ENCODE data around the gene TTR. TPM values are rescaled to one million over a fixed set of nuclear protein-coding genes. Genes with fewer than 3 reads are reported as not detected.

Gene TTR
- total and polyA plus RNA-seq, 3 donors from 2014 or later, result 0.63 to 2.8 (median 1.1) TPM

- no peaks in the 10 kb centered on the region for H3K27me3 ChIP-seq
- H3K36me3 ChIP-seq (ENCODE audit: low read depth, missing control alignments), result no peaks in the 10 kb centered on the region
- no peaks in the 10 kb centered on the region for H3K9me3 ChIP-seq
- 58% methylated on average over 8 of the region's 8 CpGs for WGBS, 2 donors
- H3K4me1 ChIP-seq, result no peaks in the 10 kb centered on the region
- intact Hi-C loops (cut with DNase I; ENCODE audit: low total_unique reads), result no loop called here
- no peak for DNase-seq
- no peak overlapping the region for H3K27ac ChIP-seq
- no peak for TF ChIP-seq CTCF (IDR thresholded peaks at IDR 0.05)
- TF ChIP-seq POLR2A (IDR thresholded peaks at IDR 0.05), result no peak
- no peak overlapping the region for H3K4me3 ChIP-seq
Measured at GRCh38 chr18:31610286-31611205, 18.9 kb downstream of the TTR start.

GRCh38 chr18:31611511-31611910, 19.8 kb downstream of the TTR start:
- Histone ChIP-seq H3K27me3 (no peaks in the 10 kb centered on the region), H3K4me3 (no peak overlapping the region), H3K27ac (no peak overlapping the region), H3K36me3 (ENCODE audit: low read depth, missing control alignments) (no peaks in the 10 kb centered on the region), H3K9me3 (no peaks in the 10 kb centered on the region), H3K4me1 (no peaks in the 10 kb centered on the region)
- intact Hi-C loops (cut with DNase I; ENCODE audit: low total_unique reads), result no loop called here
- WGBS, 2 donors, result 88 to 91% methylated on average over 5 of the region's 5 CpGs
- TF ChIP-seq POLR2A (IDR thresholded peaks at IDR 0.05) (no peak), CTCF (IDR thresholded peaks at IDR 0.05) (no peak)
- no peak for DNase-seq

GRCh38 chr18:31612124-31612523, 20.4 kb downstream of the TTR start:
- TF ChIP-seq POLR2A (IDR thresholded peaks at IDR 0.05), result no peak
- no peak for TF ChIP-seq CTCF (IDR thresholded peaks at IDR 0.05)
- DNase-seq, result no peak
- intact Hi-C loops (cut with DNase I; ENCODE audit: low total_unique reads), result no loop called here
- H3K27ac ChIP-seq, result no peak overlapping the region
- no peaks in the 10 kb centered on the region for H3K9me3 ChIP-seq
- H3K4me1 ChIP-seq, result no peaks in the 10 kb centered on the region
- no peaks in the 10 kb centered on the region for H3K27me3 ChIP-seq
- no peak overlapping the region for H3K4me3 ChIP-seq
- H3K36me3 ChIP-seq (ENCODE audit: low read depth, missing control alignments), result no peaks in the 10 kb centered on the region
- WGBS, 2 donors, result 64 to 71% methylated on average over 6 of the region's 6 CpGs

- intact Hi-C loops (cut with DNase I; ENCODE audit: low total_unique reads), result no loop called here
- Histone ChIP-seq H3K27me3 (no peaks in the 10 kb centered on the region), H3K27ac (no peak overlapping the region), H3K4me1 (no peaks in the 10 kb centered on the region), H3K36me3 (ENCODE audit: low read depth, missing control alignments) (no peaks in the 10 kb centered on the region), H3K9me3 (no peaks in the 10 kb centered on the region), H3K4me3 (no peak overlapping the region)
- 81 to 90% methylated on average over 2 of the region's 2 CpGs for WGBS, 2 donors
- TF ChIP-seq POLR2A (IDR thresholded peaks at IDR 0.05), result no peak
- no peak for TF ChIP-seq CTCF (IDR thresholded peaks at IDR 0.05)
- DNase-seq, result no peak
Measured at GRCh38 chr18:31614044-31614443, 22.4 kb downstream of the TTR start.

GRCh38 chr18:31616586-31616985, 24.9 kb downstream of the TTR start:
- 89 to 94% methylated on average over 4 of the region's 4 CpGs for WGBS, 2 donors
- intact Hi-C loops (cut with DNase I; ENCODE audit: low total_unique reads), result no loop called here
- Histone ChIP-seq H3K9me3 (no peaks in the 10 kb centered on the region), H3K4me3 (no peak overlapping the region), H3K36me3 (ENCODE audit: low read depth, missing control alignments) (no peaks in the 10 kb centered on the region), H3K27ac (no peak overlapping the region), H3K4me1 (no peaks in the 10 kb centered on the region), H3K27me3 (no peaks in the 10 kb centered on the region)
- TF ChIP-seq CTCF (IDR thresholded peaks at IDR 0.05) (no peak), POLR2A (IDR thresholded peaks at IDR 0.05) (no peak)
- no peak for DNase-seq

Data from testis (tissue), 3 donors.